Suprapubic skin (tissue), 4 donors: ENCODE data around the gene PSMB3. TPM values are rescaled to one million over a fixed set of nuclear protein-coding genes. Genes with fewer than 3 reads are reported as not detected.

Source experiments
- DNase-seq, 2 donors: peaks; one replicate each; pipeline ENCODE4 v3.0.0-alpha.2; 2019; ENCODE audit warnings: low spot score in 2 of 2
- H3K27ac ChIP-seq: fragments of 200-600 bp; sonication (generic); one replicate; pipeline ENCODE4 v1.5.1; 2019
- H3K27me3 ChIP-seq: fragments of 200-600 bp; sonication (generic); one replicate; pipeline ENCODE4 v1.5.1; 2019
- H3K36me3 ChIP-seq: fragments of 200-600 bp; sonication (generic); one replicate; pipeline ENCODE4 v1.5.1; 2019
- H3K4me1 ChIP-seq: fragments of 200-600 bp; sonication (generic); one replicate; pipeline ENCODE4 v1.5.1; 2019
- H3K4me3 ChIP-seq: fragments of 200-600 bp; sonication (generic); one replicate; pipeline ENCODE4 v1.5.1; 2019; ENCODE audit warnings: mild to moderate bottlenecking
- H3K9me3 ChIP-seq: fragments of 200-600 bp; sonication (generic); one replicate; pipeline ENCODE4 v1.5.1; 2019
- CTCF ChIP-seq, 2 donors: fragments of 200-600 bp in 1 of 2; fragments of 450-650 bp in 1 of 2; sonication (generic) in 1 of 2; IDR thresholded peaks; one replicate each; pipeline ENCODE4 v1.5.1; 2016 to 2019; ENCODE audit warnings: antibody characterized with exemption in 2 of 2, mild to moderate bottlenecking in 1 of 2, moderate library complexity in 1 of 2
- EP300 ChIP-seq: sonication (generic); formaldehyde crosslinking; IDR thresholded peaks from one replicate; pipeline ENCODE4 v1.6.1; 2017; ENCODE audit warnings: antibody characterized with exemption
- POLR2A ChIP-seq, 2 donors: fragments of 450-650 bp; IDR thresholded peaks; one replicate each; pipeline ENCODE4 v1.6.1; 2017; ENCODE audit warnings: antibody characterized with exemption in 2 of 2, mild to moderate bottlenecking in 2 of 2, moderate library complexity in 2 of 2
- POLR2AphosphoS5 ChIP-seq, 3 donors: sonication (generic); formaldehyde crosslinking; IDR thresholded peaks; one replicate each; pipeline ENCODE4 v1.6.1; 2017; ENCODE audit warnings: antibody characterized with exemption in 3 of 3
- WGBS: methylation state at CpG from one replicate; pipeline ENCODE4 v1.1.5; 2018; 5-methylcytosine and 5-hydroxymethylcytosine counted together
- total RNA-seq, 4 donors: library from RNA; depleted of rRNA; stranded (reverse); fragments of >200 nt; gene quantifications; one replicate each; pipeline ENCODE4 v1.1.0, GENCODE V29; 2016

The PSMB3 gene
- total RNA-seq, 4 donors from 2014 or later = 106 to 186 (median 162) TPM

DNA sequence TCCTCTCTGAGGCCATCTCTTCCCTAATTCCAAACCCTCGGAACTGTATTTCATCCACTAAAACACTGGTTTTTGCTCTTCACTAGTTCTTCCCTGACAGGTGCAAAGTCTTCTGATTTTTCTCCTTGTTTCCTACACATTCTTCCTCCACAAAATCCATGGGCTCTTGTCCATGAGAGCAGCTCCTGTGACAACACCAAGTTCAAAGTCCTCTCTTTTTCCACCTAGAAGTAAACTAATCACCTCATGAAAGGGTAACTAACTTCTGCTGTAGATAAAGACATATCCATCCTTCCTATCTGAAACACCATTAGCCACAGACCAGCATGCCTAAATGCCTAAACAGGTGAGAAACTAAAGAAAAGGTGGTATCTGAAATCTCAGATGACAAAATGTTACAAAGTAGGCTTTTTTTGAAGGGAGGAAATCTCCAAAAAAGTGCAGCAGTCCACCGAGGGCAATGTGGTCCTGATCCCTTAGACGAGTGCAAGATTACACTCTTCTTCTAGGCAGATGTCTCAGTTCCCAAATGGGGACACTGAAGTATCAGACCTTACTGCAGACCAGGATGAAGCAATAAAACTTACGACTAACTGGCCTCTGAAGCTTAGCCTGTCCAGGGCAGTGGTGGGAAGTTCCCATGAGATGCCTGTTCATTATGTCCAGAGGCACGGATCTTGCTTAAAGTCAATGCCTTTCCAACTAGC, 44.1 kb downstream of the PSMB3 start:
- Histone ChIP-seq H3K27me3 (no peaks in the 10 kb centered on the region), H3K4me3 (no peak overlapping the region), H3K36me3 (peaks cover 7% of the 10 kb centered on the region), H3K4me1 (peaks cover 36% of the 10 kb centered on the region), H3K27ac (no peak overlapping the region), H3K9me3 (no peaks in the 10 kb centered on the region)
- 71% methylated on average over 5 of the region's 5 CpGs for WGBS
- DNase-seq = no peak
- TF ChIP-seq POLR2AphosphoS5 (IDR thresholded peaks at IDR 0.05) (no peak), EP300 (no peak), CTCF (IDR thresholded peaks at IDR 0.05) (no peak), POLR2A (IDR thresholded peaks at IDR 0.05) (no peak)

- H3K27ac ChIP-seq = no peak overlapping the region
- H3K36me3 ChIP-seq = peaks cover 12% of the 10 kb centered on the region
- TF ChIP-seq POLR2AphosphoS5 (IDR thresholded peaks at IDR 0.05) (no peak), EP300 (no peak), CTCF (IDR thresholded peaks at IDR 0.05) (no peak), POLR2A (IDR thresholded peaks at IDR 0.05) (no peak)
- peak overlapping the region; percentile 94 for H3K4me3 ChIP-seq
- no peaks in the 10 kb centered on the region for H3K27me3 ChIP-seq
- H3K9me3 ChIP-seq = no peaks in the 10 kb centered on the region
- H3K4me1 ChIP-seq = peaks cover 36% of the 10 kb centered on the region
- no peak for DNase-seq
- 65% methylated on average over 5 of the region's 5 CpGs for WGBS
Observed at GRCh38 chr17:38797158-38797490, 44.6 kb downstream of the PSMB3 start.

DNA sequence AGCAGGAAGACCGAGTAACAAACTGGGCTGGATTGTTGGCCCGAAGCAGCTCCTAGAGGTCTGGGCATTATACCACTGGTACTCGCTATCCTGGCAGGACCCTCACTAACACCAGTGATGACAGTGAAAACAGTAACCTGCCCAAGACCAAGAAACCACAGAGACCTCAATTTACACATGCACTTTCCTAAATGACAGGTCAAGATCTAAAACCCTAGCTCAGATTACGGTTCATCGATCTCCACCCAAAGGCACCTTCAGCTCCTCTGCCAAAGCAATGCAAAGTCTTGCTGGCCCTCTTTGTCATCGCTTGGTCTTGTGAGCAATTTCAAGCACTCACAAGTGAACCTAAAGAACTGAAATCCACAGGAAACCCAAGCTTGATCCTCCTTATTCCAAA, 45.3 kb downstream of the PSMB3 start:
- Histone ChIP-seq H3K27ac (no peak overlapping the region), H3K4me3 (peak overlapping the region; percentile 94), H3K36me3 (peaks cover 15% of the 10 kb centered on the region), H3K27me3 (no peaks in the 10 kb centered on the region), H3K4me1 (peaks cover 36% of the 10 kb centered on the region), H3K9me3 (no peaks in the 10 kb centered on the region)
- TF ChIP-seq POLR2A (IDR thresholded peaks at IDR 0.05) = no peak
- no peak for TF ChIP-seq CTCF (IDR thresholded peaks at IDR 0.05)
- TF ChIP-seq EP300 = no peak
- TF ChIP-seq POLR2AphosphoS5 (IDR thresholded peaks at IDR 0.05) = no peak
- WGBS = 75% methylated on average over 6 of the region's 6 CpGs
- DNase-seq = no peak

DNA sequence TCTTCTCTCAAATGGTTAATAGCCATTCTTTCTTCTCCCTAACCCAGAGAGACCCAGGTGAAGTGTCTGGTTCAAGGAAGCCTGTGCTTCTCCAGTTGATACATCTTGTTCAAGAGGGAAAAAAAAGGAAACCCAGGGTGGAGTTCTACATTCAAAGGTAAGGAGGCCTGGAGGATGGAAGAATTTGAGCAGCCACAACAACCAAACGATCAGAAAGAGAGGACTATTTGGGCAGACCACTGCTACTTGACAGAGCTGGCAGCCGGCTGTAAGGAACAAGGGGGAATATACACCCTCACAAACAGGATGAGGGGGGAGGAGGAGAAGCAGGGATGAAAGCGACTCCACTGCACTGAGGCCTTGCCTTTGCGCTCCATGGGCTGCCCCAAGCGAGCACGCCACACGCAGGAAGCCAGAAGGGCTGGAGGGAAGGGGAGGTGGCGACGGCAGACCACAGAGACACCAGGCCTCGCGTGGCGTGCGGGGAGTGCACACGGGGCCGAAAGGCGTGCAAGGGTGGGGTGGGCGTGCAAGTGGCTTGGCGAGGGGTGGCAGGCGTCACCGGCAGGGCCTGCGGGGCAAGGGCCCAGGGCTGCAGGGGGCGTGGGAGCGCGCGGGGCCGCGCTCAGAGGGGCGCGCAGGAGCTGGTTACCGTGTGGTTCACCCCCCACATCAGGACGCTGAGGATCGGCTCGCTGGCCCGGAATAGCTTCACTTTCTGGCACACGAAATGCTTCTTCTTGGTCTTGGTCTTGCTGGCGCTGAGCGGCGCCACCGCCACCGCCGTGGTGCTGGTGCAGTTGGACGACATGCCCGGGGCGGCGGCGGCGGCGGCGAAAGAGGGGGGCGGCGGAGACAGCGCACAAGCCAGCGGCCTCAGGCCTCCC, 46.3 kb downstream of the PSMB3 start:
- Histone ChIP-seq H3K4me1 (peaks cover 36% of the 10 kb centered on the region), H3K36me3 (peaks cover 25% of the 10 kb centered on the region), H3K4me3 (peak overlapping the region; percentile 94), H3K27me3 (no peaks in the 10 kb centered on the region), H3K27ac (peak overlapping the region; percentile 100), H3K9me3 (no peaks in the 10 kb centered on the region)
- peak in 1 of 2 donors; percentile 80 for DNase-seq
- 0% methylated on average over 13 of the region's 53 CpGs for WGBS
- TF ChIP-seq POLR2AphosphoS5 (IDR thresholded peaks at IDR 0.05) (peak in 1 of 3 donors; percentile 4), EP300 (no peak)

- TF ChIP-seq POLR2A (IDR thresholded peaks at IDR 0.05) (peak in 1 of 2 donors; percentile 19), POLR2AphosphoS5 (IDR thresholded peaks at IDR 0.05) (peak in 2 of 3 donors; percentile 85 to 92), CTCF (IDR thresholded peaks at IDR 0.05) (no peak)
- Histone ChIP-seq H3K4me1 (peaks cover 34% of the 10 kb centered on the region), H3K9me3 (no peaks in the 10 kb centered on the region), H3K4me3 (peak within 1 kb of the TSS; percentile 94), H3K36me3 (peaks cover 33% of the 10 kb centered on the region), H3K27me3 (no peaks in the 10 kb centered on the region), H3K27ac (peak within 1 kb of the TSS; percentile 100)
- WGBS = 8% methylated on average over 2 of the region's 76 CpGs
- DNase-seq = peak; percentile 98
Observed at GRCh38 chr17:38799501-38800236, 47.1 kb downstream of the PSMB3 start, which contains the start of gene PIP4K2B. TSS of gene PIP4K2B (minus strand) at chr17:38799556. CDS start at chr17:38799424, 132 bp downstream.
